Lung microvascular endothelial cell (primary cell): ENCODE results near the gene COL19A1. TPM values are rescaled to one million over a fixed set of nuclear protein-coding genes. Genes with fewer than 3 reads are reported as not detected.

Experiments used
- DNase-seq, 2 donors: peaks; one replicate each; pipeline versions ENCODE4 v3.0.0 to v3.0.0-alpha.2; 2010; ENCODE audit warnings: low read depth in 2 of 2
- total RNA-seq: library from RNA; depleted of rRNA; stranded (reverse); fragments of >200 nt; gene quantifications from 2 replicates; pipeline ENCODE4 v1.2.1, GENCODE V29; 2014

The COL19A1 gene
- total RNA-seq, 1 donor from 2014 or later = not detected

DNA sequence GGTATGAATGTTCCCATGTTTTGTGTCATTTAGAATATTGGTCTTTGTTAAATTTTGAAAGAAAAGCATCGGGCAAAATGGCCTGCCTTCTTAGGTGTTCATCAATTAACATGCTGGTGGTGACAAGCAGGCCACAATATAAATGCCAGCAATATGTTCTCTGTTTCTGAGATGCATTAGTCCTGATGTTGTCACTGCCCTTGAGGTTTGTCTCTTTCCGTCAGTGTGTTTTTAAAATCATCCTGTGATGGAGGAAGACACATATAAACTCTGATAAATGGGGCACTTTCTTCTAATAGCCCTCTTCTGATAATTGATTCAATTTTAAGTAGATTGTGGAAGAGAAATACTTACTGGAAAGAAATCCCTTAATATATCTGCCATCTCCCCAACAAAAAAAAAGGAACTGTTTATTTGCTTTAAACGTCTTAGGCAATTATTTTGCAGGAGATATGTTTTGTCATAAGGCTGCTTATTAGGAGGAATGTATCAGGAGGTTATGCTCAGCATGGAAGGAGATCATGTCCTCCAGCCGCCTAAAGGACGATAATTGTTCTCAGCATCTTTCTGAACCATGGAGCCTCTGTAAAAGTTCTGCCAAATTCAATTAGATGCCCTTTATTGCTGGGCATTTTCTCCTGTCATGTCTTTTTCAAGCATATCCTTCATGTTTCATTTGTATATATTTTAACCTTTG, 302.5 kb downstream of the COL19A1 start:
- no peak for DNase-seq

DNA sequence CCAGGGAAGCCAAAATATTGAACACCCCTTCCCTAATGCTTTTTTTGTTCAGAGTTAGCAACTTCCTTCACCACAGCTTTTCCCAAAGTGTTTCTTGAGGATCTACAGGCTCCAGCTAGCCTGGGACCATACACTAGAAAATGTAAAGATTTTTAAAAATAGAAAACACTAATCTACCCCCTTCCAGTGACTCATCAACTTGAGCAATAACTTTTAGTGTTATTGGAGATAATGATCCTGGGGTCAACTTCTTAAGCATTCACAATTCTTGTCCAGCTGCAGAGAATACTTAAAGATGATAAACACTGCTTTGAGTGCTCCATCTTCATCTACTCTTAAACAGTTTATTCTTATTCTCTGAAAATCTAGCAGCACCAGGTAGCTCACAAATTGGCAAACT, 304.9 kb downstream of the COL19A1 start:
- no peak for DNase-seq

DNA sequence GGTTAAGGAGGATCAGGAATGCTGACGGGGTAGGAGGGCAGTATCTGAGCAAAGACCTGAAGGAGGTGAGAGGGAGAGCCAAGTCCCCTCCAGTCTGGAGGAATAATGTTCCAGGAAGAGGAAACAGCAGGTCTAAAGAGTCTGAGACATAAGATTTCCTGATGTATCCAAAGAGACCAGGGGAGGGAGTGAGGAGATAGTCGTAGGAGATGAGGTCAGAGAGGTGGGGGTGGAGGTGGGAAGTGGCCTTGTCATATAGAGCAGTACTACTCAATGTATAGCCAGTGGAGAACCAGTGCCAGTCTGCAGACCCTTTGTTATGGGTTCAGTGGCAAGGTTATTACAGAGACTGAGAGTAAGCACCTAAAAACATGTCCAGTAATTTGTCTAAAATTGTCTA, 305.9 kb downstream of the COL19A1 start:
- DNase-seq = no peak

DNA sequence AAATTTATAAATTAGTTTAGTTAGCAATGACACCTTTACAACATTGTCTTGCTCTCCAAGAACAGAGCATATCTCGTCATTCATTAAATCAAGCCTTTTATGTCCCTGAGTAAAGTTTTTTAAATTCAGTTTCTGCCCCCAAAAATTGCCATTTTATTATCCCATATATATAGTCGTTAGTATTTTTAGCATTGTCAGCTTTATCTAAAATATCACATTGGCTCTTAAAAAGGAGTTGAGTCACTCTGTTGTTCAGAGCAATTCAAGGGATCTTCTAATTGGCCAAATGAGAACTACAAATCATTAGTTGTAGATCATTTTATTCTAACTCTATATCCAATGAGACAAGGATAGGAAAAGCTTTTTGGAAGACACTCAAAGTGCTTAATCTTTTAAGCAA, 309.4 kb downstream of the COL19A1 start:
- no peak for DNase-seq

DNA sequence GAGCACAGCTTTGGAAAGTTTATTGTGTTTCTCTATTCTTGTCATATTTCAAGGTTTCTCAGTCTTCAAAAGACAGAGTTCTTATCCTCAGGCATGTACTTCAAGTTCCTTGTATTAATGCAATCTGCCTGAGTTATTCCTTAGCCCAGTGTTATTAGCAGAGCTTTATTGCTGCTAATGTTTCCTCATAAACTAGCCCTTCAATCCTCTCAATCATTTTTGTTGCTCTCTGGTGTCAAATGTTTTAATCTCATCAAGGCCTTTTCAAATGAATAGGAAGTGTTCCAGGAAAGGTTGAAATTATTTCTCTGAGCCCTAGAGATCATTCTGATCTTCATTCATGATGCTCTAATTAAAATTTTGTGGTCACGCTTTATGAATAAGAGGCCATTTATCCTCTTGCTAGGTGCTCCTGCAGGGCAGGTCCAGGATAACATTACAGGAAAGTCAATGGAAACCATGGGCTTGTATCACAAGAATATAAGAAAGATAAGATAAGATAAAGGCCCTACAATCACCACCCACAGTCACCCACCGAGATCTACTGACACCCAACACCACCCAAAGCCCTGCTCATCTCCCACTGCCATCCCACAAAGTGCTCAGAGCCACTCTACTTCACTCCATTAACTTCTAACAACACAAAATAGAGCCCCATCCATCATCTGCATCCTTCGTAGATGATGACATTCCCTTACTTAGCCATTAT, 310.6 kb downstream of the COL19A1 start:
- no peak for DNase-seq

DNA sequence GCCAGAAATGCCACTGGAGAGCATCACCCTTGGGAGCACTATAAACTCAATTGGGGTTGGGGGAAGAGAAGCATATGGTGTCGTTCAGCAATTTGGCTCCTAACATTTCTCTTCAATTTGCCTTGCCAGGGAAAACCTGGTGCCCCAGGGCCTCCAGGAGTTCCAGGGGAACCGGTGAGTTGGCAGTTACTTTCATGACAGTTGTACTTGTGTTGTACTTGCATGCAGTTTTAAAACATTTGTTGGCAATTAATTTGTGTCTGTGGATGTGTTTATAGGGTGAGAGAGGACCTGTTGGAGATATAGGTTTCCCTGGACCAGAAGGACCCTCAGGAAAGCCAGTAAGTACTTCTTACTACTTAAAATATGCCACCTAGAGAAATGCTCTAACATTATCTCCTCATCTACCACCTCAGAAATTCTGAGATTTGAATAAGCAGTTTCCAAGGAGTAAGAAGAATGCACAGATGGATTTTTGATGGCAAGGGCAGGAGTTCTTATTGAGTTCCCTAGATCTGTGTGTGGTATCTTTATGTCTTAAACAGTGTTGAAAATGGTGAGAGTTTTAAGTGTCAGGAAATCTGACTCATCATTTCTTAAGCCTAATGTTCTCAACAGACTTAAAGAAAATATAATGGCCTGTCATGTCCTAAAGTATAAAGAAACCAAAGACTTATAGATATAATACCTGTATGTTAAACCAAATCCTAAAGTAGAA, 314.0 kb downstream of the COL19A1 start:
- DNase-seq = no peak

DNA sequence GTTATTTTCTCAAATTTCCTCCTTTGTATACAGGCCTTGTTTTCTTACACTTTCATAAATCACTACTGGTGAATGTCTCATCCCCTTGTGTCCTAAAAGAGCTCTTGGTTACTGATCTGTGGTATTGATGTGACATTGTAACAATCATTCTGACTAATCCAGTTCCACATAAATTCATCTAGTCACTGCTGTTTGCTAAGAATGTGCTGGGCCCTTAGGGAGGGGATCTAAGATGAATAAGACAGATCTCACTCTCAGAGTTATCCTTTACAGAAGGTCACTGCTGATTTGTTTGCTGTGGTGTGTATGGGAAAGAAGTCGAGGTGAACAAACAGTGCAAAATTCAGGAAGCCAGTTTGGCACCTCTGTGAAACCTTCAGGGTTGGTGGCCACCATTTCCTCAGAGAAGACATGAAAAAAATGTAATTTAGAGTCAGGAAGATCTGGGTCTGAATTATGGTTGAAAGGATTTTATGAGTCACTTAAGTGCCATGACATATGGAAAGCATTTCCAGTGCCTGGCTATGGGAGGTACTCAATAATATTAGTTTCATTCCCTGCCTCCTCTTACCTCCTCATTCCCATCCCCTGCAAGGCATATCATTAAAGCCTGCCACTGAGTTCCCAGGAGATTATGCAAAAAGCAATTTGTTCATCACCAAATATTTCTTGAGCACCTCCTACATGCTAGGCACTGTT, 314.7 kb downstream of the COL19A1 start:
- no peak for DNase-seq

DNA sequence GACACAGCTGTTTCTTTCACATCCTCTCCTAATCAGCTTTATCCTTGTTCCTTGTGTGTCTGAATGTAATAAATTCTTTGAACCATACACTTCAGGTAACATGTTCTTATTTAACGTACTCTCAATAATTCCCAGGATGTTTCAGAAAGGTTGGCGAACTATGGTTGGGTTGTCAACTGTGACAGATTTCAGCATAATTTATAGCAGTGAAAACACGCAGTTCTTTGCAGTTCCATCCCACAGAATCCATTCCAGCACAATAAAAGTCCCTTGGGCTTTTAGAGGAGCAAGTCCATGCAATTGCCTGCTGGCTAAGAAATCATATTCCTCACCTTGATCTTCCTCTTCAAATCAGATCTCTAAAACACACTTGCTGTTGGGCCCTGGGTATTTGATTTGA, 317.2 kb downstream of the COL19A1 start:
- no peak for DNase-seq

DNA sequence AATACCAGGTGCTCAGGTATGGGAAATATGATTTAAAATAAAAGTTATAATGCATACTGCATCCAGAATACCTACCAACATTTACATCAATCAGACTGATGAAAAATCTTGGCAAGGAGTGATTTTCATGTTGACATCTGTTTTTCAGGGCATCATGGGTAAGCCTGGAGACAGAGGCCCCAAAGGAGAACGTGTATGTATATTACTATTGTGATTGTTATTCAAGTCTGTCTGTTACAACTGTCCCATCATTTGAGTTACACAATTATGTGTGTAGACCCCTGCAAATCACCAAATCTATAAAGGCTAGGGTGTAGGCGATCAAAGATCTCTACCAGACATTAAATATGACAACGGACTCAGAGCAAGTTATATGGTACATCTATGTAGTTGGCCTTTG, 318.4 kb downstream of the COL19A1 start:
- no peak for DNase-seq

DNA sequence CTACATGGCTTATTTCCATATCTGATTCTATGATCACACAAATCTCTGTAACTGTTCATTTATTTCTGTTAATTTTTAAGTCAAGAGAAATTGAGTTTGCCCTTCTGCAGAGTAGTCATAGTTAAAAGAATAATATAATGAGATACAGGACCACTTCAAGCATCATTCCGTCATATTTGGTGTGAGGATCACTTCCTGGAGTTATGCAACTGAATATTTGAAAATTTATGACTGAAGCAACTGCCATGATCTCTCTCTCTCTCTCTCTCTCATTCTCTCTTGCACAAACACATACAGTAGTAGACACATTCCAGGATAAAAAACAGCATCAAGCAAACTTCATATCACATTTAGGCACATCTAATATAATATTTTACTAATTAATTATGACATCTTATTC, 320.1 kb downstream of the COL19A1 start:
- no peak for DNase-seq

DNA sequence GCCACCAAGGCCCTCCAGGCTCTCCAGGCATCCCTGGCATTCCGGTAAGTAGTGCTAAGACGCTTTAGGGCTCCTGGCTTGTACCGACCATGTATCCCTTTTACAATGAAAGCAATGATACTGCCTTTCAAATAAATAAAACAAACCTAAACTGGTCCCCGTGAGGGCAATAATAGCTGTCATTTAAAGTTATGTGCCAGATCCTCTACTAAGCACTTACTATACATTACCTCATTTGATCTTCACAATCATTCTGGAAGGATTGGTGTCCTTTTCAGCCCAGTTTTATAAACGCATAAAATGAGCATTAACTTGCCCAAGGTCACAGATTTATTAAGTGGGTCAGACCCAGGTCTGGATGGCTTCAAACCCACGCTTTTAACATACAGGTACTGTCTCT, 321.8 kb downstream of the COL19A1 start:
- DNase-seq = no peak

DNA sequence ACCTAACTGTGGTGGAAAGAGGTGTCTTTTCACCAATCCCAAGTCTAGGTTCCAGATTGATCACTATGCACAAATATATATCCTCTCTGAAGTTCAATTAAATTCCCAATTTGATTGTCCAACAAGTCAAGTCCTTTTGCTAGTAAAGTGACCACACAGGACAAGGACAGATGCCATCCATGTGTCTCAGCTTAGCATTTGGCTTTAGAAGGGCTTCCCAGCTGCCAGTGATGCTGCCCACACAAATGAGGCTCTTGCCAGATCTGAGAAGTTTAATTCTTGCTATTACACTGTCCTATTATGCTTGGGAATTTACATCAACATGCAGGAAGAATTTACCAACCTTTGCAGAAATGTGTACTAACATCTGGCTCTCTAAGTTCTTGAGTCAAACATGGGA, 328.1 kb downstream of the COL19A1 start:
- no peak for DNase-seq

DNA sequence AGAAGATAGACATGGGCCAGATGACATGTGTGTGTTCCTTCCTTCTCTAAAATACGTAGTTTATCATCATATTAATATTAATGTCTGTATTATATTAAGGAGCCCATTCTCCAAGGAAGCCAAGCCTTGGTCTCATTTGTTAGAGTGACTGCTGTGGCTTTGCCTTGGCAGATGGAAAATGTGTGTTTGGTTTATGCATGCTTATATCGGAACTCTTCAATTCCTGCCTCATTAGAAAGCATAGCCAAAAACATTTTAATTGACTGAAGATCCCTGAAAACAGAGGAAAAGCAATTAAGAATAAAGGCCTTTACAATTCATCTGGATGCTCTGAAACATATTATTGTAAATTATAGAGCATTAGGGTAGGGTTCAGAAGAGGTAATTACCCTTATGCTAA, 330.2 kb downstream of the COL19A1 start:
- no peak for DNase-seq

DNA sequence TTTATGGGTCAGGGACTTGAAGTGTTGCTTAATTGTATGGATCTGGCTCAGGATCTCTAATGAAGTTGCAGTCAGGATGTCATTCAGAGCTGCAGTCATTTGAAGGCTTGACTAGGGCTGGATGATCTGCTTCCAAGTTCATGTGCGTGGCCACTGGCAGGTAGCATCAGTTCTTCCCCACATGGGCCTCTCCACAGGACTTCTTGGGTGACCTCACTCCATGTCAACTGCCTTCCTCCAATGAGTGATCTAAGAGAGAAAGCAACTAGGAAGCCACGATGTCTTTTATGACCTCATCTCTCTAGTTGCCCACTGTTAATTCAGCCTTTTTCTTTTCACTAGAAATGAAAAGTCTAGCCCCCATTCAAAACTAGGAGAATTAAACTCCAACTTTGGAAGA, 332.4 kb downstream of the COL19A1 start:
- DNase-seq = no peak

DNA sequence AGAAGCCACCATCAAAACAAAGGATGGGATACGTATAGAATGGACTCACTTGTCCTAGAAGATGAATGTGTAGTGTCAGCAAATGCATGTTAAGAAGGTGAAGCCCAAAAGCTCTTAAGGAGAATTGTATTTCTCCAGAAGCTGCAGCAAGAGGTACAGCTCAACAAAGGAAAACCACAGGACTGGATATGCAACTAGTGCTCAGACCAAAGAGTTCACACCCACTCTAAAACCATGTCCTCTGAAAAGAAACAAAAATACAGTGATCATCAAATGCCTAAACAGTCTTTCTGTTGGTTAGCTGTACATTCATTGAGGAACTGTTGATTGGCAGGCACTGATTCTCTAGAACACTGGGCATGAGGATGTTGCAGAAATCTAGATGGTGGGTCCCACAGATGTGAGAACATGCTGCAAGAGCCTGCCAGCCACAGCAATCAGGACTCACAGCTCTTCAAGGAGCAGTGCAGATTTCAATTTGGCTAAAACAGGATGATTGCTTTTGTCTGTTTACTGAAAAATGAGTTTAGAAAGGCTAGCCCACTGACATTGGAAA, 342.0 kb downstream of the COL19A1 start:
- no peak for DNase-seq

DNA sequence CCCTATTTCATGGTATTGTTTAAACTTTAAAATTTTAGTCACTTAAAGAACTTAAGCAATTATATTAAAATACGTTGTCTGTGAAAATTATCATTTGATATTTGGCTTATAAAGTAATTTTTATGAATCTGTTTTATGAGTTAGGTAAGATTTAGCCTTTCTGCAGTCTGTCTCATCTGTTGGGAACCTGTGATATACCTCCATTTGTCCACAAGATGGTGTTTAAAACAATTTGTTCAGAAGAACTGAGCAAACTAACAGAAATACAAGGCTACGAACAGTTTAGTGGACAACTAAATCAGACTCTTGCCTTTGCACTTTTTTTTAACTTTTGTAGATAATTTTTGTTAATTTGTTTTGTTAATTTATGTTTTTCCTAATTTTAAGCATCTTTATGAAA, 344.1 kb downstream of the COL19A1 start:
- DNase-seq = peak in 1 of 2 donors; percentile 5

DNA sequence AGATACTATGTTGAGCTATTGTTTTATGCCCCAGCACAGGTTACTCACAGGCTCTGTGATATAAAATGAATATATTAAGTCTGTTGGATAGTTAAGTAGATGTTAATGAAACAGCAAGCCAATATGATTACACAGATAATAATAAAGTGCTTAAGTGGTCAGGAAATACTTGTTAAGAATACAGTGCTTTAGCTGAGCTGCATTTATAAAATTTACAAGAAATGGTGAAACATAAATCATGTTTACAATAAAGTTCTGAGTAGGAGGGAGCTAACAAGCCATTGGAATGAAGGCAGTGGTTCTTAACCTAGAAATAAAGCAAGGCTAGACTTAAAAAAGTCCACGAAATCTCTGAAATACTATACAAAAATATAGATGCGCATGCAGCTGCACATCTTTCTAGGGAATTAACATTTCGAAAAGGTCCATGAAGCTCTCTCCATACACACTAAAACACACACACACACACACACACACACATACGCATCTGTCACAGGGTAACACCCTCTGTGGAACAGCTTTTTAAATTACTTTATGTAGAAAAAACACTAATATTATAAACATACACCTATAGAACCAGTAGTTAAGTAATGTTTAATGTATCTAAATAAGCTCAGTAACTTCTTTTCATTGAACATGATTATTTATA, 349.2 kb downstream of the COL19A1 start:
- DNase-seq = no peak

DNA sequence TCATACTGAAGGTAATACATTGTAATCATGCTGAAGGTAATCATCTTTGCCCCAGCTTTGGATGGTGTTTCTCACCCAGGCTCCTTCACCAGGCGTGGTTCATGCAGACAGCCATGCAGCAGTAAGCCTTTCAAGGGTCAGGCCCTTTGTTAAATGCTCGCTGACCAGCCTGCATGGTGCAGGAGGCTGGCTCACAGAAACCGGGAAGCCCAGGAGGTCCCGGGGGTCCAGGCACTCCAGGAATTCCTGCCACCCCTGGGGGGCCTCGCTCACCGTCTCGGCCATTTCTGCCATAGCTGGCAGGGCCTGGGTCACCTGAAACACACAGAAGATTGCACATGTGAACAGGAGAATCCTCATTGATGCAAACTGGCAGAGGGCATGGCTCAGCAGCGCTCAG, 350.4 kb downstream of the COL19A1 start:
- no peak for DNase-seq

DNA sequence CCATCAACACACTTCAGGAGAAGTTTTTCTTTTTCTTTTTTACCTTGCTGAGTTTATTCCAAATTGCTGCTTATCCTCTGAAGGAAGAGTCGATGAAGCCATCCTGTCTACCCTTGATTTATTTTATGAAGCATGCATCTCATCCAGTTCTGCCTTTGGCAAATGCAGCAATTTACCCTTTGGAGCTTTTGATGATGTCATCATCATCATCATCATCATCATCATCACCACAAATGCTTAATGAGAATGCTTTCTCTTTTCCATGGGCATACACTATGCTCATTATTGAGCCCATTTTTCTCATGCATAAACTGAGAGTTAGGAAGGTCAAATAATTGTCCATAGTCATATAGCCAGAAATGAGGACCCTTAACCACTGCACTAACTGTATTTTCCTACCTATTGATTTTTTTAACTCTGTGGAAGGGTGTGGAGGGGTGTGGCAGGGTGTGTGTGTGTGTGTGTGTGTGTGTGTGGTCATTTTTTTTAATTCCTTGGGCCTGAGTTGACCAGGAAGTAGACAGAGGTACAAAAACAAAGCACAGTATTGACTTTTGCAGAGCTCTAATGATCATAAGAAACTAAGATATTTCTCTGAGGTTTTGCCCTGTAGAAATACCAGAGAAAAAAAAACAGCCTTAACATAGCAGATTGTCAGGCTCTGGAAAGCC, 353.7 kb downstream of the COL19A1 start:
- DNase-seq = no peak

DNA sequence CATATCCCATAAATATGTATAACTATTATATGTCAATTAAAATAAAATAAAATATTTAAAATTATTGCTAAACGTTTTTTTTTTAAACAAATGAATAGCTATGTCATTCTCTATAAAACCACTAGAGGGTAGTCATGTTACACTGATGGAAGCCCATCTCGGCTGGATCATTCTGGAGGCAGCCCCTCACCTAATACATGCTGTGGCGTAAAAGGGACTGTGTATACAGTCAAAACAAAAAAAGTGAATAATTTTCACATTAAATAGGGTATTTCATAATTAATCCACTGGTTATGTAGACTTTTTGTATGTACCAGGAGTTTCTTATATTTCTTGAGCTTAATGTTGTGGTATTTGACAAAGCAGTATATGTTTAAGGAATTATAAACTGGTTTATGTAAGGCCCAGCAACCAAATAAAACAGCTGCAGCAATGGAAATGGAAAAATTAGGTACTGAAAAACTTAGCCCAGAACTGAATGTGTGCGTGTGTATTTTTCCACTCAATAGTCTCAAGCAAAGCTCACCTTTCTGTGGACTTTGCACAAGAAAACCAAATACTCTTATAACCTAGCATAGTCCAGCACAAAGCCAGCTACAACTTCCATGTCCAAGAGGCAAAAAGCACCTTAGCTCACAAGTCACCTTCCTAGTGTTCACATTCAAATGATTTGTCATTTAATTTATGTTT, 354.8 kb downstream of the COL19A1 start:
- peak; percentile 29 to 47 for DNase-seq
